Measurements from ENCODE around the gene A2M. TPM values are rescaled to one million over a fixed set of nuclear protein-coding genes. Genes with fewer than 3 reads are reported as not detected.

The A2M gene
- total RNA-seq, 1 experiment from 2014 or later, result not detected

- Histone ChIP-seq H3K4me2 (no peak overlapping the region), H3K27ac (no peak overlapping the region), H3K4me1 (replicated peaks; ENCODE audit: insufficient read depth) (no peaks in the 10 kb centered on the region), H3F3A (ENCODE audit: insufficient read depth, low read depth) (no peaks in the 10 kb centered on the region), H3K9me3 (ENCODE audit: insufficient read depth, low read depth) (no peaks in the 10 kb centered on the region), H4K20me1 (ENCODE audit: insufficient read depth) (no peaks in the 10 kb centered on the region), H3K36me3 (ENCODE audit: low read depth) (no peaks in the 10 kb centered on the region), H3K27me3 (ENCODE audit: insufficient read depth, low read depth) (no peaks in the 10 kb centered on the region; the same call in 1 of the 2 replicates), H3K79me2 (ENCODE audit: low read depth) (no peaks in the 10 kb centered on the region), H3K4me3 (no peak overlapping the region), H2AFZ (no peak overlapping the region), H3K9me2 (ENCODE audit: insufficient read depth) (no peaks in the 10 kb centered on the region)
- intact Hi-C loops (cut with micrococcal nuclease; ENCODE audit: unreplicated experiment), result no loop called here
- no peak for DNase-seq
- POLR2A ChIA-PET (ENCODE audit: unreplicated experiment), result no interaction called here
- CTCF ChIA-PET, result no interaction called here
- TF ChIP-seq EZH2 (IDR thresholded peaks at IDR 0.05; ENCODE audit: low read depth) (no peak), CTCF (conservative IDR thresholded peaks at IDR 0.05) (no peak)
- BruUV-seq (replicated peaks), result no TSS peak
Measured at GRCh38 chr12:9077152-9078031, 38.3 kb downstream of the A2M start.

- Histone ChIP-seq H3K79me2 (ENCODE audit: low read depth) (no peaks in the 10 kb centered on the region), H4K20me1 (ENCODE audit: insufficient read depth) (no peaks in the 10 kb centered on the region), H2AFZ (no peak overlapping the region), H3F3A (ENCODE audit: insufficient read depth, low read depth) (no peaks in the 10 kb centered on the region), H3K9me2 (ENCODE audit: insufficient read depth) (no peaks in the 10 kb centered on the region), H3K27ac (no peak overlapping the region), H3K36me3 (ENCODE audit: low read depth) (no peaks in the 10 kb centered on the region), H3K4me1 (replicated peaks; ENCODE audit: insufficient read depth) (no peaks in the 10 kb centered on the region), H3K27me3 (ENCODE audit: insufficient read depth, low read depth) (no peaks in the 10 kb centered on the region; the same call in 1 of the 2 replicates), H3K4me3 (no peak overlapping the region), H3K4me2 (no peak overlapping the region), H3K9me3 (ENCODE audit: insufficient read depth, low read depth) (no peaks in the 10 kb centered on the region)
- ChIA-PET POLR2A (ENCODE audit: unreplicated experiment) (no interaction called here), CTCF (no interaction called here)
- no TSS peak for BruUV-seq (replicated peaks)
- intact Hi-C loops (cut with micrococcal nuclease; ENCODE audit: unreplicated experiment), result no loop called here
- no peak for TF ChIP-seq EZH2 (IDR thresholded peaks at IDR 0.05; ENCODE audit: low read depth)
- TF ChIP-seq CTCF (conservative IDR thresholded peaks at IDR 0.05), result no peak
- no peak for DNase-seq
Measured at GRCh38 chr12:9076733-9077132, 39.0 kb downstream of the A2M start.

- no TSS peak for BruUV-seq (replicated peaks)
- TF ChIP-seq CTCF (conservative IDR thresholded peaks at IDR 0.05), result no peak
- TF ChIP-seq EZH2 (IDR thresholded peaks at IDR 0.05; ENCODE audit: low read depth), result no peak
- Histone ChIP-seq H3K4me3 (no peak overlapping the region), H3K27ac (no peak overlapping the region), H3K4me1 (replicated peaks; ENCODE audit: insufficient read depth) (no peaks in the 10 kb centered on the region), H3F3A (ENCODE audit: insufficient read depth, low read depth) (no peaks in the 10 kb centered on the region), H3K4me2 (no peak overlapping the region), H3K27me3 (ENCODE audit: insufficient read depth, low read depth) (no peaks in the 10 kb centered on the region; the same call in 1 of the 2 replicates), H4K20me1 (ENCODE audit: insufficient read depth) (no peaks in the 10 kb centered on the region), H3K36me3 (ENCODE audit: low read depth) (no peaks in the 10 kb centered on the region), H2AFZ (no peak overlapping the region), H3K9me2 (ENCODE audit: insufficient read depth) (no peaks in the 10 kb centered on the region), H3K79me2 (ENCODE audit: low read depth) (no peaks in the 10 kb centered on the region), H3K9me3 (ENCODE audit: insufficient read depth, low read depth) (no peaks in the 10 kb centered on the region)
- intact Hi-C loops (cut with micrococcal nuclease; ENCODE audit: unreplicated experiment), result no loop called here
- DNase-seq, result no peak
- ChIA-PET CTCF (no interaction called here), POLR2A (ENCODE audit: unreplicated experiment) (no interaction called here)
Measured at GRCh38 chr12:9075138-9075535, 40.6 kb downstream of the A2M start.

Measured in PC-9 (cell line).